AG09309 (cell line): ENCODE measurements around the gene ATP9A.
A peak's percentile ranks its signal among the peaks of the same experiment; 100 is the strongest.

ENCODE experiments used
- DNase-seq: peaks from one replicate; pipeline ENCODE4 v3.0.0-alpha.2; 2010; ENCODE audit warnings: low read depth
- H3K4me3 ChIP-seq: 2 replicates; pipeline ENCODE4 v1.5.1; 2011; ENCODE audit warnings: mild to moderate bottlenecking, low read depth, low read length, moderate library complexity; ENCODE audit not compliant: control insufficient read depth
- CTCF ChIP-seq: IDR thresholded peaks from 2 replicates; pipeline ENCODE4 v1.5.1; 2011; ENCODE audit warnings: mild to moderate bottlenecking, low read depth, low read length, inconsistent platforms; ENCODE audit not compliant: insufficient read depth, control insufficient read depth; ENCODE audit errors: missing control alignments

The ATP9A gene

DNA sequence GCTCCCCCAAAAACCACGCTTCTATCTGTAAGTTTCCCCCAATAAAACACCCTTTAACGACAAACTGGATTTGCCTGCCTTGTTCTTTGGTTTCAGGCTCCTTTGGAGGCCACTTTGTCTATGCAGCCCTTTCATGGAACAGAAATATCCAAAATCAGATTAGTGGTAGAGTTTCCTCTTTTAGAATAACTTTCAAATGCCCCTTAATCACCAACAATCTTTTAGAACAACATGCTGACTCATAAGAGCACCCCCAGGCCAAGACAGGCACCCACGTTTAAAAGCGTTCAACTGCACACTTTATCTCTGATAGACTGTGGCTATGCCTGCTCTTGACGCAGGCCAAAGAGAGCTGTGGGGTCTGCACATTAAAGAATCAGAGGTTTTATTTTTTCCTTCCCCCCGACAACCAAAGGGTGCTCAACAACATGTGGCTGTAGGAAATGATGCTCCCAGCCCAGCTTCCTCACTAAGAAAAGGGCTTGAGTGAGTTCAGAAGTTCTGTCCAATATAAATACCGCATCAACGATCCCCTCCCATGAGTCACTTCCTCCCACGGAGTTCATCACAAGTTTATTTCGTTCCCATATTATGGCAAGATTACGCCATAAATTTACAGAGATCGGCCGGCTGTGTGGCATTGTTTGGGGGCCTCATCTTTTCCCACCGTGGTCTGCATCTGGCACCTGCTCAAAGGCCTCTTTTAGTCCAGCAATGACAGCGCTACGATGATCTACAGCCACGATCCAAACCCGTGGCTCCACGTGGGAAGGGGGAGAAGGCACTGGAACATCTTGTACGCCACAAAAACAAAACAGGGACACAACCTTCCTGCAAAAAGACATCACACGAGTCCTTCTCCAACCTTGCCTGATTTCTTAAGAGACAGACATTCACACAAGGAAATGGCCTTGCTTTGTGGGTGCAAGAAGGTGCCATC is 136.9 kb downstream of the ATP9A start:
- TF ChIP-seq CTCF: no peak
- DNase-seq: peak; percentile 91
- no peak overlapping the region for H3K4me3 ChIP-seq

GRCh38 chr20:51629399-51630058 is 138.7 kb downstream of the ATP9A start:
- DNase-seq: no peak
- no peak overlapping the region for H3K4me3 ChIP-seq
- no peak for TF ChIP-seq CTCF

DNA sequence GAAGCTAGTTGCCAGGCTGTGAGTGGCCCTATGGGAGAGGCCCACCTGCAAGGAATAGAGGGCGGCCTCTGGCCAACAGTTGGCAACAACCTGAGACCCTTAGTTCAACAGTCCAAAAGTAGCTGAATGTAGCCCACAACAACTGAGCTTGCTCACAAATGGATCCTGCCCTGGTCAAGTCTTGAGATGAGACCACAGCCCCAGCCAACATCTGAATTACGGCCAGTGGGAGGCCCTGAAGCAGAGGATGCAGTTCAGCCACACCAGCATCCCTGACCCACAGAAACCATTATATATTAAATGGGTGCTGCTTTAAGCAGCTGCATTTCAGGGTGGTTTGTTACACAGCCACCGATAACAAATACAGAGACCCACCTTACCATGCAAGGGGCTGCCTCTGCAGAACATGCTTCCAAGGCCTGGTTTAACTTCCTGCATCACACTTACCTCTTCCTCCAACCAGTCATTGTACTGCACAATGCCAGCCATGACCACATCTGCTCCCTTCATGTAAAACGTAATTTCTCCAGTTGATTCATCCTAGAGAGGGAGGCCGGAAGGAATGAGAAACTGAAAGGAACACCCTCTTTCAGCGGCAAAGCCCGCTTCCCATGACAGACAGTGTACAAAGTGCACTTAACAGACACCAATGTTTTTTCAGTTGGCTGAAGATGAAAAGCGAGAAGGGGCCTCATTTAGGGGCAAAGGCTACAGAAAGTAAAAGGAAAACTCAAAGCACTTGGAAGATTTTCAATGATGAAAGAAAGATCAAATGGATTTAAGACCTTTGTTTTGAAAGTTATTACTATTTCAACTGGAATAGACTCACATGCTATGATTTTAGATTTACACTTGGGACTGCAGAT is 139.4 kb downstream of the ATP9A start:
- no peak overlapping the region for H3K4me3 ChIP-seq
- TF ChIP-seq CTCF: no peak
- DNase-seq: peak; percentile 37

DNA sequence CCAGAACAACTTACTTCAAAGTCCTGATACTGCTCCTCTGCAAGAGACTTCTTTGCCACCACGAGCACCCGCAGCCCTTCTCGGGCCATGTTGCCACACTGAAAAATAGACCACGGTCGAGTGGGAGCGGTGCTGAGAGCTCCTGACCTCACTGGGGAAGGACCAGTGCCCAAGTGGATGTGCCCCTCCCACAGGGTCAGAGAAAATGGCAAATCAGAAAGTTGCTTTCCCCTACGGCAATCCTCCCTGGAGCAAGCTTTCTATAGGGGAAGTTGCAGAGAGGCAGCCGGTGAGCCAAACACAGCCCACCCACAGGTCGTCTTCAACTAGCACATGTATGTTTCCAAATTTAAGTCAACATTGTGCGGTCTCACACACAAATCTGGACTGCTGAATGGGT is 140.6 kb downstream of the ATP9A start:
- no peak for DNase-seq
- TF ChIP-seq CTCF: no peak
- H3K4me3 ChIP-seq: no peak overlapping the region

GRCh38 chr20:51625105-51625504 is 143.1 kb downstream of the ATP9A start:
- no peak for DNase-seq
- TF ChIP-seq CTCF: no peak
- no peak overlapping the region for H3K4me3 ChIP-seq

- DNase-seq: no peak
- peak; percentile 75 for TF ChIP-seq CTCF
- no peak overlapping the region for H3K4me3 ChIP-seq
These were observed 143.9 kb downstream of the ATP9A start for GRCh38 chr20:51624157-51624731.
